ENCODE data around the gene RRM1.

RRM1 gene

DNA sequence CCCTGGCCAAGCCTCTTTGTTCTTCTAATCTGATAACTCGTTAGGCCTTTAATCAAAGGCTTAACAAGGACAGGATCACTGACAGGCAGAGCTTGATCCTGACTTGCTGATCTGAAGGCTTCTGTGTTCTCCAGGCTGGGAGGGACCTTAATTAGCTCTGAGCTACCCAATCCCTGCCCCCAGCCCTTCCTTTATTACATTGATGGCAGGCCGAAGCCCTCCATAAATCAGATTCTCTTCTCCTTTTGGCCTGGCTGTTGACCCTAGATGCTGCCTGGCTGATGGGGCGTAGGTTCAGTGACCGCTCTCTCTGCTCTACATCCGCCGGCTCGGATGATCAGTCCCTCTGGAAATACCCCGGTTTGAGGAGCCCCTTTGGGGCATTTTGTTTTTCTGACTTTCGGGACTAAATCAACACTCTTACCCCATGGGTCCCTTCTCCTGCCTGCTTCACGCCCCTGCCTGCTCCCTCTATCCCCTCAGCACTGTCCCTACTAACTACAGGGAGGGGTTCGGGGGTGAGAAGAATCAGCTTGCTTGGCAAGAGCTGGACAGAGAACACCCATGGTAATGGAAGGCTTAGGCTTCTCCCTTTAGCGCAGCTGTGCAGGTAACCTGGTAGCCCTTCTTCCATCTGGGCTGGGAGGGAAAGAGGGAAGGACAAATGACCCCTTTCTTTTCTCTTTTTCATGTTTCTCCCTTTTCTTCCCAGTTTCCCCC is 10.0 kb upstream of the RRM1 start:
- Histone ChIP-seq H3K4me3 (ENCODE audit: low read depth, low read length) (no peak overlapping the region), H3K9me3 (ENCODE audit: control insufficient read depth, insufficient read depth, low read length) (no peaks in the 10 kb centered on the region), H3K27me3 (ENCODE audit: control insufficient read depth, insufficient read depth, low read length) (no peaks in the 10 kb centered on the region), H3K36me3 (ENCODE audit: control insufficient read depth, insufficient read depth, low read length) (no peaks in the 10 kb centered on the region), H3K4me1 (ENCODE audit: control insufficient read depth, insufficient read depth, low read length) (no peaks in the 10 kb centered on the region), H3K9ac (ENCODE audit: low read depth, low read length) (no peak overlapping the region)

GRCh38 chr11:4085575-4085974 is 9.0 kb upstream of the RRM1 start:
- H3K36me3 ChIP-seq (ENCODE audit: control insufficient read depth, insufficient read depth, low read length) = no peaks in the 10 kb centered on the region
- H3K4me3 ChIP-seq (ENCODE audit: low read depth, low read length) = no peak overlapping the region
- H3K4me1 ChIP-seq (ENCODE audit: control insufficient read depth, insufficient read depth, low read length) = no peaks in the 10 kb centered on the region
- no peak overlapping the region for H3K9ac ChIP-seq (ENCODE audit: low read depth, low read length)
- H3K27me3 ChIP-seq (ENCODE audit: control insufficient read depth, insufficient read depth, low read length) = no peaks in the 10 kb centered on the region
- no peaks in the 10 kb centered on the region for H3K9me3 ChIP-seq (ENCODE audit: control insufficient read depth, insufficient read depth, low read length)

- no peak overlapping the region for H3K4me3 ChIP-seq (ENCODE audit: low read depth, low read length)
- no peaks in the 10 kb centered on the region for H3K36me3 ChIP-seq (ENCODE audit: control insufficient read depth, insufficient read depth, low read length)
- H3K9ac ChIP-seq (ENCODE audit: low read depth, low read length) = no peak overlapping the region
- H3K27me3 ChIP-seq (ENCODE audit: control insufficient read depth, insufficient read depth, low read length) = no peaks in the 10 kb centered on the region
- H3K9me3 ChIP-seq (ENCODE audit: control insufficient read depth, insufficient read depth, low read length) = no peaks in the 10 kb centered on the region
- H3K4me1 ChIP-seq (ENCODE audit: control insufficient read depth, insufficient read depth, low read length) = no peaks in the 10 kb centered on the region
Observed at GRCh38 chr11:4086575-4087353, 7.8 kb upstream of the RRM1 start.

- Histone ChIP-seq H3K9me3 (ENCODE audit: control insufficient read depth, insufficient read depth, low read length) (no peaks in the 10 kb centered on the region), H3K36me3 (ENCODE audit: control insufficient read depth, insufficient read depth, low read length) (no peaks in the 10 kb centered on the region), H3K4me3 (ENCODE audit: low read depth, low read length) (no peak overlapping the region), H3K4me1 (ENCODE audit: control insufficient read depth, insufficient read depth, low read length) (no peaks in the 10 kb centered on the region), H3K27me3 (ENCODE audit: control insufficient read depth, insufficient read depth, low read length) (no peaks in the 10 kb centered on the region), H3K9ac (ENCODE audit: low read depth, low read length) (no peak overlapping the region)
Observed at GRCh38 chr11:4087551-4087950, 7.0 kb upstream of the RRM1 start.

- Histone ChIP-seq H3K9me3 (ENCODE audit: control insufficient read depth, insufficient read depth, low read length) (no peaks in the 10 kb centered on the region), H3K9ac (ENCODE audit: low read depth, low read length) (no peak overlapping the region), H3K4me1 (ENCODE audit: control insufficient read depth, insufficient read depth, low read length) (no peaks in the 10 kb centered on the region), H3K4me3 (ENCODE audit: low read depth, low read length) (no peak overlapping the region), H3K27me3 (ENCODE audit: control insufficient read depth, insufficient read depth, low read length) (no peaks in the 10 kb centered on the region), H3K36me3 (ENCODE audit: control insufficient read depth, insufficient read depth, low read length) (no peaks in the 10 kb centered on the region)
Observed at GRCh38 chr11:4090258-4090657, 4.3 kb upstream of the RRM1 start.

GRCh38 chr11:4092026-4092425 is 2.6 kb upstream of the RRM1 start:
- no peaks in the 10 kb centered on the region for H3K9me3 ChIP-seq (ENCODE audit: control insufficient read depth, insufficient read depth, low read length)
- H3K4me3 ChIP-seq (ENCODE audit: low read depth, low read length) = no peak overlapping the region
- H3K27me3 ChIP-seq (ENCODE audit: control insufficient read depth, insufficient read depth, low read length) = no peaks in the 10 kb centered on the region
- no peak overlapping the region for H3K9ac ChIP-seq (ENCODE audit: low read depth, low read length)
- H3K4me1 ChIP-seq (ENCODE audit: control insufficient read depth, insufficient read depth, low read length) = peaks cover 6% of the 10 kb centered on the region
- H3K36me3 ChIP-seq (ENCODE audit: control insufficient read depth, insufficient read depth, low read length) = no peaks in the 10 kb centered on the region

DNA sequence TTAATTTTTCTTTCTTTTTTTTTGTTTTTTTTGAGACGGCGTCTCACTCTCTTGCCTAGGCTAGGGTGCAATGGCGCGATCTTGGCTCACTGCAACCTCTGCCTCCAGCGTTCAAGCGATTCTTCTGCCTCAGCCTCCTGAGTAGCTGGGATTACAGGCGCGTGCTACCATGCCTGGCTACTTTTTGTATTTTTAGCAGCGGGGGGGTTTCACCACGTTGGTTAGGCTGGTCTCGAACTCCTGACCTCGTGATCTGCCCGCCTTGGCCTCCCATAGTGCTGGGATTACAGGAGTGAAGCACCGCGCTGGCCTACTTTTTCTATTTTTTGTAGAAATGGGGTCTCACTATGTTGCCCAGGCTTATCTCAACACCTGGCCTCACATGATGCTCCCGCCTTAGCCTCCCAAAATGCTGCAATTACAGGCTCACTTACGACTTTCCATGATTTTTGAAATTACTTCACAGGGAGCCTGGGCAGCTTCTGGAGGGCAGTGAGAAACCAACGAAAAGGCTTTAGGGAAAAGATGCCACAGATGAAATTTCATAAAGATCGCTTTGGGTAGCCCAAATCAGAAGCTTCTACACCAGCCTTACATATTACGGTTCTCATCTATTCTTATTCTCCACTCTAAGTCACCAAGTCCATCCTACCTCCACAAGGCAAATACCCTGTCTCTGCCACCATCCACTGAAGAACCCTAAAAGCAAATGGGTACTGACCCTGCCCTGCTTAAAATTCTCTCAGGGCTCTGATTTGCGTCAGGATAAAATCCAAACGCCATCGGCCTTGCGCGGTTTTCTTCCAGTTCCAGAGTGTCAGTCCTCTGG is 866 bp upstream of the RRM1 start:
- H3K4me1 ChIP-seq (ENCODE audit: control insufficient read depth, insufficient read depth, low read length) = peaks cover 6% of the 10 kb centered on the region

GRCh38 chr11:4095509-4096230 is 1.1 kb downstream of the RRM1 start:
- peaks cover 6% of the 10 kb centered on the region for H3K4me1 ChIP-seq (ENCODE audit: control insufficient read depth, insufficient read depth, low read length)
- H3K36me3 ChIP-seq (ENCODE audit: control insufficient read depth, insufficient read depth, low read length) = no peaks in the 10 kb centered on the region
- no peaks in the 10 kb centered on the region for H3K9me3 ChIP-seq (ENCODE audit: control insufficient read depth, insufficient read depth, low read length)

More for the DNA sequence above, 866 bp upstream of the RRM1 start:
- no peaks in the 10 kb centered on the region for H3K9me3 ChIP-seq (ENCODE audit: control insufficient read depth, insufficient read depth, low read length)
- peak overlapping the region; percentile 94 for H3K4me3 ChIP-seq (ENCODE audit: low read depth, low read length)
- no peaks in the 10 kb centered on the region for H3K36me3 ChIP-seq (ENCODE audit: control insufficient read depth, insufficient read depth, low read length)
- no peaks in the 10 kb centered on the region for H3K27me3 ChIP-seq (ENCODE audit: control insufficient read depth, insufficient read depth, low read length)
- peak overlapping the region; percentile 42 for H3K9ac ChIP-seq (ENCODE audit: low read depth, low read length)

GRCh38 chr11:4098026-4098621 is 3.5 kb downstream of the RRM1 start:
- Histone ChIP-seq H3K4me3 (ENCODE audit: low read depth, low read length) (no peak overlapping the region), H3K4me1 (ENCODE audit: control insufficient read depth, insufficient read depth, low read length) (peaks cover 6% of the 10 kb centered on the region), H3K36me3 (ENCODE audit: control insufficient read depth, insufficient read depth, low read length) (no peaks in the 10 kb centered on the region), H3K9ac (ENCODE audit: low read depth, low read length) (no peak overlapping the region), H3K27me3 (ENCODE audit: control insufficient read depth, insufficient read depth, low read length) (no peaks in the 10 kb centered on the region), H3K9me3 (ENCODE audit: control insufficient read depth, insufficient read depth, low read length) (no peaks in the 10 kb centered on the region)

More at GRCh38 chr11:4095509-4096230, 1.1 kb downstream of the RRM1 start:
- Histone ChIP-seq H3K27me3 (ENCODE audit: control insufficient read depth, insufficient read depth, low read length) (no peaks in the 10 kb centered on the region), H3K9ac (ENCODE audit: low read depth, low read length) (peak overlapping the region; percentile 92), H3K4me3 (ENCODE audit: low read depth, low read length) (peak overlapping the region; percentile 94)

DNA sequence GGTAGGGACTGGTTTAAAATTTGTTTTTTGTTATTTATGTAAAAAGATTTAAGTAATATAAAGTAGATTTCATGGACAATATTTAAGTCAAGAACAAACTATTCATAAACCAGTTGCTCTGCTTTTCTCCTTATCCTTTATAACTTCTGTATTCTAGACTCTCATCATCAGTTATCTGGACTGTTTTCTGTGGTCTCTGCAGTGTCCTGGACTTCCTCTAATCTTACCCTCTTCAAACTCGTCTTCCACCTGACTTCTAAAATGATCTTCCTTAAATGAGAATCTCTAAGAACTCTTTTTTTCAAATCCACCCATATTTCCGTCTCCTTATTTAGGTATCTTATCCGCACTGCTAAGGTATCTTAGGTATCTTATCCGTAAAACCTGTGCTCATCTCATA is 8.1 kb downstream of the RRM1 start:
- Histone ChIP-seq H3K4me1 (ENCODE audit: control insufficient read depth, insufficient read depth, low read length) (no peaks in the 10 kb centered on the region), H3K36me3 (ENCODE audit: control insufficient read depth, insufficient read depth, low read length) (no peaks in the 10 kb centered on the region), H3K27me3 (ENCODE audit: control insufficient read depth, insufficient read depth, low read length) (no peaks in the 10 kb centered on the region), H3K9me3 (ENCODE audit: control insufficient read depth, insufficient read depth, low read length) (no peaks in the 10 kb centered on the region), H3K9ac (ENCODE audit: low read depth, low read length) (no peak overlapping the region), H3K4me3 (ENCODE audit: low read depth, low read length) (no peak overlapping the region)

- Histone ChIP-seq H3K9me3 (ENCODE audit: control insufficient read depth, insufficient read depth, low read length) (no peaks in the 10 kb centered on the region), H3K4me3 (ENCODE audit: low read depth, low read length) (no peak overlapping the region), H3K36me3 (ENCODE audit: control insufficient read depth, insufficient read depth, low read length) (no peaks in the 10 kb centered on the region), H3K9ac (ENCODE audit: low read depth, low read length) (no peak overlapping the region), H3K4me1 (ENCODE audit: control insufficient read depth, insufficient read depth, low read length) (no peaks in the 10 kb centered on the region), H3K27me3 (ENCODE audit: control insufficient read depth, insufficient read depth, low read length) (no peaks in the 10 kb centered on the region)
Observed at GRCh38 chr11:4103269-4103668, 8.7 kb downstream of the RRM1 start.
